ENCODE results near the gene SAV1.

The SAV1 gene

GRCh38 chr14:50622978-50623377 lies 45.1 kb downstream of the SAV1 start:
- Histone ChIP-seq H3K36me3 (ENCODE audit: insufficient read depth, low read depth, low read length) (peaks cover 4% of the 10 kb centered on the region; the same call in 1 of the 2 replicates), H3K4me1 (ENCODE audit: insufficient read depth, low read length) (no peaks in the 10 kb centered on the region), H3K9me3 (ENCODE audit: insufficient read depth, low read depth, low read length) (no peaks in the 10 kb centered on the region), H3K27me3 (ENCODE audit: insufficient read depth, low read length) (no peaks in the 10 kb centered on the region), H3K27ac (ENCODE audit: low read length) (no peak overlapping the region), H3K4me3 (ENCODE audit: low read length) (no peak overlapping the region), H3K9ac (ENCODE audit: low read depth, low read length) (no peak overlapping the region)

GRCh38 chr14:50620341-50620740 lies 47.8 kb downstream of the SAV1 start:
- no peak overlapping the region for H3K9ac ChIP-seq (ENCODE audit: low read depth, low read length)
- H3K4me1 ChIP-seq (ENCODE audit: insufficient read depth, low read length) = no peaks in the 10 kb centered on the region
- no peaks in the 10 kb centered on the region for H3K36me3 ChIP-seq (ENCODE audit: insufficient read depth, low read depth, low read length)
- no peak overlapping the region for H3K27ac ChIP-seq (ENCODE audit: low read length)
- no peaks in the 10 kb centered on the region for H3K9me3 ChIP-seq (ENCODE audit: insufficient read depth, low read depth, low read length)
- no peak overlapping the region for H3K4me3 ChIP-seq (ENCODE audit: low read length)
- no peaks in the 10 kb centered on the region for H3K27me3 ChIP-seq (ENCODE audit: insufficient read depth, low read length)

DNA sequence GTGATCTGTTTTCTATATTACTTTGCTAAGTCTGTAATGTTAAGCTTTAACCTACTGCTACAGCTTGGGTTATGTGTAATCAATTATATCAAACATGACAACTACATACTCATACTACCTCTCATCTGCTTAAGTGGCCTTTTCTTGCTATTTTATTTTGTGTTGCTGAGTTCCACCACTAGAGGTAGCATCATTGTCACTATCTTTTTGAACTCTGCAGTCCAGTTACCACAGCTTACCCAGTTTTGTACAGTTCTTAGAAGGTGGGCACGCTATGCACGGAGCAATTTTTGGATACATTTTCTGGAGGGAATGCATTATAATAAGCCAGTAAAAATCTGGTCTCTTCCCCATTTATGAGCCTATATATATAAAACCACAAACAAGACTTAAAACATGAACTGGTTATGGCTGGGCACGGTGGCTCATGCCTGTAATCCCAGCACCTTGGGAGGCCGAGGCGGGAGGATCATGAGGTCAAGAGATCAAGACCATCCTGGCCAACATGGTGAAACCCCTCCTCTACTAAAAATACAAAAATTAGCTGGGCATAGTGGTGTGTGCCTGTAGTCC lies 48.5 kb downstream of the SAV1 start:
- H3K9me3 ChIP-seq (ENCODE audit: insufficient read depth, low read depth, low read length) = no peaks in the 10 kb centered on the region
- no peak overlapping the region for H3K4me3 ChIP-seq (ENCODE audit: low read length)
- H3K36me3 ChIP-seq (ENCODE audit: insufficient read depth, low read depth, low read length) = no peaks in the 10 kb centered on the region

DNA sequence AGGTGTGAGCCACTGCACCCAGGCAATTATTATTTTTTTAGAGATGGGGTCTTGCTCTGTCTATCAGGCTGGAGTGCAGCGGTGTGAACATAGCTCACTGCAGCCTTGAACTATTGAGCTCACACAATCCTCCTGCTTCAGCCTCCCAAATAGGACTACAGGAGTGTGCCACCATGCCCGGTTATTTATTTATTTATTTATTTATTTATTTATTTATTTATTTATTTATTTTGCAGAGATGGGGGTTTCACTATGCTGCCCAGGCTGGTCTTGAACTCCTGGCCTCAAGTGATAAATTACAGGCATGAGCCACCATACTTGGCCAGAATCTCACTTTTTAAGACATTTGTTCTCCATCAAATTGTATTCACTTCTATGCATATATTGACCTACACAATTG lies 51.8 kb downstream of the SAV1 start:
- Histone ChIP-seq H3K4me3 (ENCODE audit: low read length) (no peak overlapping the region), H3K36me3 (ENCODE audit: insufficient read depth, low read depth, low read length) (no peaks in the 10 kb centered on the region), H3K4me1 (ENCODE audit: insufficient read depth, low read length) (no peaks in the 10 kb centered on the region)

More for the DNA sequence above, 48.5 kb downstream of the SAV1 start:
- H3K4me1 ChIP-seq (ENCODE audit: insufficient read depth, low read length) = no peaks in the 10 kb centered on the region
- no peak overlapping the region for H3K27ac ChIP-seq (ENCODE audit: low read length)
- H3K27me3 ChIP-seq (ENCODE audit: insufficient read depth, low read length) = no peaks in the 10 kb centered on the region
- no peak overlapping the region for H3K9ac ChIP-seq (ENCODE audit: low read depth, low read length)

GRCh38 chr14:50615552-50615951 lies 52.6 kb downstream of the SAV1 start:
- Histone ChIP-seq H3K4me3 (ENCODE audit: low read length) (no peak overlapping the region), H3K27me3 (ENCODE audit: insufficient read depth, low read length) (no peaks in the 10 kb centered on the region), H3K4me1 (ENCODE audit: insufficient read depth, low read length) (no peaks in the 10 kb centered on the region), H3K27ac (ENCODE audit: low read length) (no peak overlapping the region), H3K9me3 (ENCODE audit: insufficient read depth, low read depth, low read length) (no peaks in the 10 kb centered on the region), H3K36me3 (ENCODE audit: insufficient read depth, low read depth, low read length) (no peaks in the 10 kb centered on the region), H3K9ac (ENCODE audit: low read depth, low read length) (no peak overlapping the region)

More for the DNA sequence above, 51.8 kb downstream of the SAV1 start:
- H3K27me3 ChIP-seq (ENCODE audit: insufficient read depth, low read length) = no peaks in the 10 kb centered on the region
- H3K9me3 ChIP-seq (ENCODE audit: insufficient read depth, low read depth, low read length) = no peaks in the 10 kb centered on the region
- H3K9ac ChIP-seq (ENCODE audit: low read depth, low read length) = no peak overlapping the region
- no peak overlapping the region for H3K27ac ChIP-seq (ENCODE audit: low read length)

GRCh38 chr14:50615056-50615455 lies 53.0 kb downstream of the SAV1 start:
- no peaks in the 10 kb centered on the region for H3K9me3 ChIP-seq (ENCODE audit: insufficient read depth, low read depth, low read length)
- no peaks in the 10 kb centered on the region for H3K36me3 ChIP-seq (ENCODE audit: insufficient read depth, low read depth, low read length)

GRCh38 chr14:50612806-50613205 lies 55.3 kb downstream of the SAV1 start:
- no peak overlapping the region for H3K9ac ChIP-seq (ENCODE audit: low read depth, low read length)
- no peaks in the 10 kb centered on the region for H3K27me3 ChIP-seq (ENCODE audit: insufficient read depth, low read length)
- no peaks in the 10 kb centered on the region for H3K4me1 ChIP-seq (ENCODE audit: insufficient read depth, low read length)
- H3K4me3 ChIP-seq (ENCODE audit: low read length) = no peak overlapping the region
- H3K9me3 ChIP-seq (ENCODE audit: insufficient read depth, low read depth, low read length) = no peaks in the 10 kb centered on the region
- no peak overlapping the region for H3K27ac ChIP-seq (ENCODE audit: low read length)
- H3K36me3 ChIP-seq (ENCODE audit: insufficient read depth, low read depth, low read length) = no peaks in the 10 kb centered on the region

More at GRCh38 chr14:50615056-50615455, 53.0 kb downstream of the SAV1 start:
- H3K9ac ChIP-seq (ENCODE audit: low read depth, low read length) = no peak overlapping the region
- no peaks in the 10 kb centered on the region for H3K27me3 ChIP-seq (ENCODE audit: insufficient read depth, low read length)
- H3K4me1 ChIP-seq (ENCODE audit: insufficient read depth, low read length) = no peaks in the 10 kb centered on the region
- H3K27ac ChIP-seq (ENCODE audit: low read length) = no peak overlapping the region
- H3K4me3 ChIP-seq (ENCODE audit: low read length) = no peak overlapping the region

DNA sequence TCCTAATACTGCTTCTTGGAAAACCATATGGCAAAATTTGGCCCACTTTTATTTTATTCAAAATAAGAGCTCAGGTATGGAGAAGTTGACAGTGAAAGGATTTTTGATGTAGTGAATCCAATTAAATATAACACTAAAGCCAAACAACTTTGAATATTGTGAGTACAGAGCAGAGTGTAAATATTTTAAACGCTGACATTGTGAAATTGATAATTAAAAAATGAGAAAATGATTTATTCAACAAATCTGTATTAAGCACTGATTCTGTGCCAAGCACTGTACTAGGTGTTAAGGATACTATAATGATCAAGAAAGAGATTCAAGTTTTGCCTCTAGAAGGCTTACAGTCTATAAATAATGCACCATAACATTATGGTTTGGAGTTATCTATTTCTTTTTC lies 57.6 kb downstream of the SAV1 start:
- H3K9me3 ChIP-seq (ENCODE audit: insufficient read depth, low read depth, low read length) = no peaks in the 10 kb centered on the region
- H3K9ac ChIP-seq (ENCODE audit: low read depth, low read length) = no peak overlapping the region
- H3K4me3 ChIP-seq (ENCODE audit: low read length) = no peak overlapping the region
- no peaks in the 10 kb centered on the region for H3K4me1 ChIP-seq (ENCODE audit: insufficient read depth, low read length)
- no peak overlapping the region for H3K27ac ChIP-seq (ENCODE audit: low read length)
- no peaks in the 10 kb centered on the region for H3K36me3 ChIP-seq (ENCODE audit: insufficient read depth, low read depth, low read length)
- no peaks in the 10 kb centered on the region for H3K27me3 ChIP-seq (ENCODE audit: insufficient read depth, low read length)

DNA sequence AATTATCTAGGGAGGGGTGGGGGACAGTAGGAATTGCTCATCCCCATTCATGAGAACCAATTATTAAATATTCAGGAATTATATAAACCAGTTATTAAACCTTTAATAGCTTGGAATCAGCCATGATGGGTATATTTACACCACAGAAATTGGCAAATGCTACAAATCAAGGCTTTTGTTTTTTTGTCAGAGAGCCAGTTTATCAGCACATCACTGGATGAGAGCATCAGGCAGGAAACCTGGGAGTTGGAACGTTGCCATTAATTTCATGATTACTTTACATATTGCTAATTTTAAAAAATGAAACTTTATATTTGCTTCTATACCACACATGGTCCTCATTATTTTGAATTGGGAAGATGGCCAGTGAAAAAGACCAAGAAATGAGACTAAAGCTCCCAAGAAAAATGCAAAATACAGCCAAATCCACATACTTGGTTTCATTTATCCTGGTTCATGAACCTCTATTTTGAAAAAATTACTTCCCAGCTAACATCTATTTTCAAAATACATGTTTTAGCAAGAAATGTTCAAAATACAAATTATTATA lies 59.7 kb downstream of the SAV1 start:
- Histone ChIP-seq H3K9ac (ENCODE audit: low read depth, low read length) (no peak overlapping the region), H3K4me3 (ENCODE audit: low read length) (no peak overlapping the region), H3K4me1 (ENCODE audit: insufficient read depth, low read length) (no peaks in the 10 kb centered on the region), H3K36me3 (ENCODE audit: insufficient read depth, low read depth, low read length) (no peaks in the 10 kb centered on the region), H3K27ac (ENCODE audit: low read length) (no peak overlapping the region), H3K9me3 (ENCODE audit: insufficient read depth, low read depth, low read length) (no peaks in the 10 kb centered on the region), H3K27me3 (ENCODE audit: insufficient read depth, low read length) (no peaks in the 10 kb centered on the region)

DNA sequence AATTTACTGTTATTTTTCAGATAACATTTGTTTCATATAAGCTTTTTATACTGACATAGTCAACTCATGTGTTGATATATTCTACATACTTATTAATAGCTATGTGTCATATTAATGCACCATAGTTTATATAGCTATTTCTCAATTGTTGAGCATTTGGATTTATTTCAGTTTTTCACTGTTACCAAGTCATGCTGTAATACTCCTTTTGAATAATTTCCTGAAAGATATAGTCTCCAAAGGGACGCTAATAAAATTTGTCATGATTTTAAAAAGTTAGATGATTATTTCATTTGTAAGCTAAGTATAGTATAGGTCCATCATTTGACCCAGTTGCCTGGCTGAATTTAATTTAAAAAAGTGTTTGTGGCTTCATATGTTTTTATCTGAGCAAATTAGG lies 60.3 kb downstream of the SAV1 start:
- H3K27me3 ChIP-seq (ENCODE audit: insufficient read depth, low read length) = no peaks in the 10 kb centered on the region
- H3K4me1 ChIP-seq (ENCODE audit: insufficient read depth, low read length) = no peaks in the 10 kb centered on the region

GRCh38 chr14:50607181-50607580 lies 60.9 kb downstream of the SAV1 start:
- no peaks in the 10 kb centered on the region for H3K27me3 ChIP-seq (ENCODE audit: insufficient read depth, low read length)
- no peaks in the 10 kb centered on the region for H3K9me3 ChIP-seq (ENCODE audit: insufficient read depth, low read depth, low read length)
- H3K36me3 ChIP-seq (ENCODE audit: insufficient read depth, low read depth, low read length) = no peaks in the 10 kb centered on the region
- H3K4me1 ChIP-seq (ENCODE audit: insufficient read depth, low read length) = no peaks in the 10 kb centered on the region
- no peak overlapping the region for H3K9ac ChIP-seq (ENCODE audit: low read depth, low read length)
- H3K4me3 ChIP-seq (ENCODE audit: low read length) = no peak overlapping the region
- no peak overlapping the region for H3K27ac ChIP-seq (ENCODE audit: low read length)

More for the DNA sequence above, 60.3 kb downstream of the SAV1 start:
- no peak overlapping the region for H3K4me3 ChIP-seq (ENCODE audit: low read length)
- H3K27ac ChIP-seq (ENCODE audit: low read length) = no peak overlapping the region
- no peaks in the 10 kb centered on the region for H3K36me3 ChIP-seq (ENCODE audit: insufficient read depth, low read depth, low read length)
- no peak overlapping the region for H3K9ac ChIP-seq (ENCODE audit: low read depth, low read length)
- no peaks in the 10 kb centered on the region for H3K9me3 ChIP-seq (ENCODE audit: insufficient read depth, low read depth, low read length)

DNA sequence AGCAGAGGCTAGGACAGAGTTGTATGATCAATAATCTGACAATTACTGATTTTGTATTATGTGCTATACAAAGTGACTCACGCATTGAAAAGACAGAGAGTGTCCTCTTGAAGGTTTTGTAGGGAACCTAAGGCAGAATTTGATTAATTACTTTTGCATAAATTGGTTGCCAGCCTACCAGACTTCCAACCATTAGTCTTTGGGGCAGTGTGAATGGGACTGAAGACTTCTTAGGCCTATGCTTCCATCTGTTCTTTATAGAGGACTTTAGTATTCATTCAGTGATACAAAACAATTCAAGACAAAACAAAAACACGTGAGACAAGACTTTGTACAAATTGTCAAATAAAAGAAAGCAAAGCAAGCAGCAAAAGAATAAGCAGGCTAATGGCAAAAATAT lies 61.6 kb downstream of the SAV1 start:
- Histone ChIP-seq H3K4me3 (ENCODE audit: low read length) (no peak overlapping the region), H3K27me3 (ENCODE audit: insufficient read depth, low read length) (no peaks in the 10 kb centered on the region), H3K4me1 (ENCODE audit: insufficient read depth, low read length) (no peaks in the 10 kb centered on the region), H3K36me3 (ENCODE audit: insufficient read depth, low read depth, low read length) (no peaks in the 10 kb centered on the region), H3K27ac (ENCODE audit: low read length) (no peak overlapping the region), H3K9me3 (ENCODE audit: insufficient read depth, low read depth, low read length) (no peaks in the 10 kb centered on the region), H3K9ac (ENCODE audit: low read depth, low read length) (no peak overlapping the region)
